Mesenteric fat pad (tissue), 1 donor: ENCODE measurements around the gene CCNL1. TPM values are rescaled to one million over a fixed set of nuclear protein-coding genes. Genes with fewer than 3 reads are reported as not detected.
A peak's percentile ranks its signal among the peaks of the same experiment; 100 is the strongest.

Source experiments
- DNase-seq: peaks from one replicate; pipeline ENCODE4 v3.0.0-alpha.2; 2020; ENCODE audit warnings: low spot score
- total RNA-seq: library from RNA; stranded (reverse); fragmentation: NEBNext Ultra II Directional; extraction: Animal tissue kit (Norgen Biotek cat#: 25700); gene quantifications from one replicate; pipeline ENCODE4 v1.2.1, GENCODE V29; 2021
- donor health status: DM: yes; HTN: yes; CAD: no.

CCNL1 gene
- total RNA-seq, 1 donor from 2014 or later, result 315 TPM

GRCh38 chr3:157147099-157147803 lies 12.7 kb downstream of the CCNL1 start:
- DNase-seq, result no peak

- DNase-seq, result no peak
Observed at GRCh38 chr3:157145606-157146322, 14.2 kb downstream of the CCNL1 start.

GRCh38 chr3:157142315-157142714 lies 17.6 kb downstream of the CCNL1 start:
- DNase-seq, result no peak

- no peak for DNase-seq
Observed at GRCh38 chr3:157139938-157140534, 19.9 kb downstream of the CCNL1 start.

- no peak for DNase-seq
Observed at GRCh38 chr3:157136647-157137387, 23.1 kb downstream of the CCNL1 start.

GRCh38 chr3:157135671-157136396 lies 24.1 kb downstream of the CCNL1 start:
- no peak for DNase-seq

- DNase-seq, result no peak
Observed at GRCh38 chr3:157134620-157135191, 25.2 kb downstream of the CCNL1 start.

GRCh38 chr3:157133434-157134320 lies 26.3 kb downstream of the CCNL1 start:
- no peak for DNase-seq

GRCh38 chr3:157132936-157133335 lies 27.0 kb downstream of the CCNL1 start:
- no peak for DNase-seq

- DNase-seq, result no peak
Observed at GRCh38 chr3:157132341-157132740, 27.6 kb downstream of the CCNL1 start.

- no peak for DNase-seq
Observed at GRCh38 chr3:157131861-157132260, 28.1 kb downstream of the CCNL1 start.

GRCh38 chr3:157130467-157131251 lies 29.3 kb downstream of the CCNL1 start:
- DNase-seq, result peak; percentile 87

- peak; percentile 85 for DNase-seq
Observed at GRCh38 chr3:157129803-157130466, 30.0 kb downstream of the CCNL1 start.

GRCh38 chr3:157128771-157129681 lies 30.9 kb downstream of the CCNL1 start:
- no peak for DNase-seq

- DNase-seq, result no peak
Observed at GRCh38 chr3:157127831-157128767, 31.8 kb downstream of the CCNL1 start.

GRCh38 chr3:157127268-157127667 lies 32.7 kb downstream of the CCNL1 start:
- DNase-seq, result no peak
